H9 (cell line): ENCODE results near the gene MT1H. TPM values are rescaled to one million over a fixed set of nuclear protein-coding genes. Genes with fewer than 3 reads are reported as not detected.

Source experiments
- DNase-seq: peaks from one replicate; pipeline ENCODE4 v3.0.0-alpha.2; 2017
- H2AFZ ChIP-seq: one replicate; pipeline ENCODE4 v1.6.1; 2013; ENCODE audit warnings: mild to moderate bottlenecking, low read length, control low read depth, moderate library complexity
- H2AK5ac ChIP-seq: 2 replicates; pipeline ENCODE4 v1.6.1; 2013; ENCODE audit warnings: low read length, control low read depth, mixed read lengths; ENCODE audit not compliant: insufficient read length
- H2BK120ac ChIP-seq: one replicate; pipeline ENCODE4 v1.6.1; 2013; ENCODE audit warnings: low read depth, mild to moderate bottlenecking, low read length, control low read depth, inconsistent platforms; ENCODE audit not compliant: poor library complexity, severe bottlenecking
- H2BK12ac ChIP-seq: 2 replicates; pipeline ENCODE4 v1.6.1; 2013; ENCODE audit warnings: low read length, control low read depth, mixed read lengths, low read depth; ENCODE audit not compliant: insufficient read length
- H2BK15ac ChIP-seq: 2 replicates; pipeline ENCODE4 v1.6.1; 2013; ENCODE audit warnings: low read depth, low read length, control low read depth
- H2BK20ac ChIP-seq: one replicate; pipeline ENCODE4 v1.6.1; 2013; ENCODE audit warnings: low read depth, mild to moderate bottlenecking, low read length, control low read depth, inconsistent platforms; ENCODE audit not compliant: poor library complexity, severe bottlenecking
- H2BK5ac ChIP-seq: 2 replicates; pipeline ENCODE4 v1.6.1; 2013; ENCODE audit warnings: low read length, control low read depth, mixed read lengths; ENCODE audit not compliant: insufficient read length
- H3K14ac ChIP-seq: 2 replicates; pipeline ENCODE4 v1.6.1; 2013; ENCODE audit warnings: low read length, control low read depth; ENCODE audit not compliant: insufficient read depth
- H3K18ac ChIP-seq: 2 replicates; pipeline ENCODE4 v1.6.1; 2013; ENCODE audit warnings: low read depth, mild to moderate bottlenecking, mixed read lengths, low read length, control low read depth; ENCODE audit not compliant: insufficient read length
- H3K23ac ChIP-seq: 2 replicates; pipeline ENCODE4 v1.6.1; 2013; ENCODE audit warnings: low read length, control low read depth, mixed read lengths, low read depth; ENCODE audit not compliant: insufficient read length
- H3K23me2 ChIP-seq: 2 replicates; pipeline ENCODE4 v1.6.1; 2013; ENCODE audit warnings: low read depth, mild to moderate bottlenecking, mixed read lengths, low read length, control low read depth; ENCODE audit not compliant: insufficient read length, poor library complexity, severe bottlenecking
- H3K27ac ChIP-seq: 2 replicates; pipeline ENCODE4 v1.5.1; 2013; ENCODE audit warnings: low read length, control low read depth, mixed read lengths, low read depth; ENCODE audit not compliant: insufficient read length
- H3K27me3 ChIP-seq: 2 replicates; pipeline ENCODE4 v1.6.1; 2013; ENCODE audit warnings: low read length, control low read depth, inconsistent platforms; ENCODE audit not compliant: insufficient read depth
- H3K4ac ChIP-seq: 2 replicates; pipeline ENCODE4 v1.6.1; 2013; ENCODE audit warnings: low read depth, mild to moderate bottlenecking, control low read depth, inconsistent platforms, low read length, moderate library complexity
- H3K4me1 ChIP-seq: 2 replicates; pipeline ENCODE4 v1.6.1; 2013; ENCODE audit warnings: low read length, control low read depth, inconsistent platforms; ENCODE audit not compliant: insufficient read depth
- H3K4me2 ChIP-seq: 2 replicates; pipeline ENCODE4 v1.6.1; 2013; ENCODE audit warnings: low read length, control low read depth, mixed read lengths; ENCODE audit not compliant: insufficient read length, insufficient read depth
- H3K56ac ChIP-seq: 2 replicates; pipeline ENCODE4 v1.6.1; 2013; ENCODE audit warnings: low read depth, mild to moderate bottlenecking, mixed read lengths, low read length, control low read depth; ENCODE audit not compliant: insufficient read length
- H3K79me1 ChIP-seq: 2 replicates; pipeline ENCODE4 v1.6.1; 2013; ENCODE audit warnings: low read depth, mild to moderate bottlenecking, moderate library complexity, low read length, control low read depth, inconsistent platforms; ENCODE audit not compliant: insufficient read depth, poor library complexity, severe bottlenecking
- H3K79me2 ChIP-seq: 2 replicates; pipeline ENCODE4 v1.6.1; 2013; ENCODE audit warnings: low read length, control low read depth, inconsistent platforms; ENCODE audit not compliant: insufficient read depth
- H3K9ac ChIP-seq: 2 replicates; pipeline ENCODE4 v1.6.1; 2013; ENCODE audit warnings: low read length, control low read depth, mixed read lengths; ENCODE audit not compliant: insufficient read length; ENCODE audit errors: extremely low read depth
- H3K9me3 ChIP-seq: one replicate; pipeline ENCODE4 v1.6.1; 2013; ENCODE audit warnings: low read depth, low read length, inconsistent platforms; ENCODE audit not compliant: control insufficient read depth
- H3T11ph ChIP-seq: one replicate; pipeline ENCODE4 v1.6.1; 2013; ENCODE audit warnings: mild to moderate bottlenecking, low read length, control low read depth, inconsistent platforms
- H4K20me1 ChIP-seq: one replicate; pipeline ENCODE4 v1.6.1; 2013; ENCODE audit not compliant: control insufficient read depth, insufficient read length, insufficient read depth
- H4K5ac ChIP-seq: 2 replicates; pipeline ENCODE4 v1.6.1; 2013; ENCODE audit warnings: low read depth, mild to moderate bottlenecking, mixed read lengths, low read length, control low read depth; ENCODE audit not compliant: insufficient read length
- H4K8ac ChIP-seq: replicated peaks from 2 replicates; pipeline ENCODE4 v1.6.1; 2013; ENCODE audit warnings: low read length, control low read depth, mixed read lengths, low read depth; ENCODE audit not compliant: insufficient read length
- H4K91ac ChIP-seq: 2 replicates; pipeline ENCODE4 v1.6.1; 2013; ENCODE audit warnings: low read depth, mild to moderate bottlenecking, moderate library complexity, mixed read lengths, low read length, control low read depth; ENCODE audit not compliant: insufficient read length
- H3K27ac Mint-ChIP-seq, 3 experiments: 2 replicates in 2 of 3; 3 replicates in 1 of 3; pipeline ENCODE4 v1.8.0; 2020 to 2021; ENCODE audit warnings: mixed read lengths in 3 of 3, mild to moderate bottlenecking in 1 of 3, moderate library complexity in 1 of 3
- H3K27me3 Mint-ChIP-seq: 2 replicates; pipeline ENCODE4 v1.8.0; 2021; ENCODE audit warnings: low read depth, mild to moderate bottlenecking, moderate library complexity, mixed read lengths
- H3K36me3 Mint-ChIP-seq, 3 experiments: 2 replicates in 2 of 3; 3 replicates in 1 of 3; pipeline ENCODE4 v1.8.0; 2020 to 2021; ENCODE audit warnings: low read depth in 3 of 3, mixed read lengths in 3 of 3; ENCODE audit not compliant: insufficient read depth in 1 of 3
- H3K4me1 Mint-ChIP-seq, 2 experiments: 2 replicates each; pipeline ENCODE4 v1.8.0; 2020; ENCODE audit warnings: mixed read lengths in 2 of 2
- H3K4me3 Mint-ChIP-seq, 2 experiments: 2 replicates in 1 of 2; 3 replicates in 1 of 2; pipeline ENCODE4 v1.8.0; 2020 to 2021; ENCODE audit warnings: mild to moderate bottlenecking in 2 of 2, mixed read lengths in 2 of 2, moderate library complexity in 1 of 2
- H3K9me3 Mint-ChIP-seq, 2 experiments: 2 replicates in 1 of 2; 3 replicates in 1 of 2; pipeline ENCODE4 v1.8.0; 2020; ENCODE audit warnings: mild to moderate bottlenecking in 2 of 2, mixed read lengths in 2 of 2, moderate library complexity in 1 of 2
- WGBS: extraction: QIAGEN DNeasy Blood & Tissue Kit; methylation state at CpG from one replicate; pipeline ENCODE4 v1.1.7; 2013; ENCODE audit warnings: missing lambda C conversion rate, low lambda C conversion rate, mixed read lengths; ENCODE audit not compliant: insufficient read length; ENCODE audit errors: extremely low coverage; 5-methylcytosine and 5-hydroxymethylcytosine counted together
- total RNA-seq: library from RNA; stranded (reverse); gene quantifications from 2 replicates; pipeline ENCODE4 v1.2.1, GENCODE V29; 2021
- TF ChIP-seq, protein P1 (sequence below): fragments of 200-600 bp; sonication (generic); conservative IDR thresholded peaks from 3 replicates; pipeline ENCODE4 v1.8.0; 2021; ENCODE audit warnings: antibody characterized with exemption, mild to moderate bottlenecking

MT1H gene
- total RNA-seq, 1 experiment from 2014 or later, result 12.5 TPM

GRCh38 chr16:56688762-56689161 lies 19.1 kb downstream of the MT1H start:
- H3K27me3 Mint-ChIP-seq, result peaks cover 23% of the 10 kb centered on the region
- no peak overlapping the region for H3K4me2 ChIP-seq

More at GRCh38 chr16:56688762-56689161, 19.1 kb downstream of the MT1H start:
- no peaks in the 10 kb centered on the region for H3K4me1 ChIP-seq
- H2BK12ac ChIP-seq, result no peak overlapping the region
- no peak overlapping the region for H3K27ac Mint-ChIP-seq
- no peak overlapping the region for H3K56ac ChIP-seq
- no peak overlapping the region for H3K9ac ChIP-seq
- H3K4me1 Mint-ChIP-seq, result peaks cover 10 to 11% of the 10 kb centered on the region in 2 experiments
- H3K9me3 ChIP-seq, result no peaks in the 10 kb centered on the region
- no peak overlapping the region for H3K23ac ChIP-seq
- no peak overlapping the region for H3K4ac ChIP-seq
- no peaks in the 10 kb centered on the region for H3K79me2 ChIP-seq
- no CpG with 5 or more reads among the region's 1 CpG for WGBS
- H4K8ac ChIP-seq, result no peak overlapping the region
- no peak overlapping the region for H2BK20ac ChIP-seq
- H3K27me3 ChIP-seq, result no peaks in the 10 kb centered on the region
- H3K14ac ChIP-seq, result no peak overlapping the region
- no peak overlapping the region for H4K5ac ChIP-seq
- H3K27ac ChIP-seq, result no peak overlapping the region
- no peak overlapping the region for H2BK5ac ChIP-seq
- H3K36me3 Mint-ChIP-seq, result peaks cover 0 to 11% (median 6%) of the 10 kb centered on the region in 3 experiments; a peak in 5 of 7 replicates
- no peak for DNase-seq
- H3K79me1 ChIP-seq, result no peaks in the 10 kb centered on the region
- H3K18ac ChIP-seq, result no peak overlapping the region
- H2BK120ac ChIP-seq, result no peak overlapping the region
- no peak overlapping the region for H3T11ph ChIP-seq
- no peaks in the 10 kb centered on the region for H3K23me2 ChIP-seq
- H2AK5ac ChIP-seq, result no peak overlapping the region
- no peak overlapping the region for H3K4me3 Mint-ChIP-seq
- H4K20me1 ChIP-seq, result no peaks in the 10 kb centered on the region
- H4K91ac ChIP-seq, result no peak overlapping the region
- peaks cover 9 to 11% of the 10 kb centered on the region in 2 experiments for H3K9me3 Mint-ChIP-seq
- TF ChIP-seq, protein P1, sequence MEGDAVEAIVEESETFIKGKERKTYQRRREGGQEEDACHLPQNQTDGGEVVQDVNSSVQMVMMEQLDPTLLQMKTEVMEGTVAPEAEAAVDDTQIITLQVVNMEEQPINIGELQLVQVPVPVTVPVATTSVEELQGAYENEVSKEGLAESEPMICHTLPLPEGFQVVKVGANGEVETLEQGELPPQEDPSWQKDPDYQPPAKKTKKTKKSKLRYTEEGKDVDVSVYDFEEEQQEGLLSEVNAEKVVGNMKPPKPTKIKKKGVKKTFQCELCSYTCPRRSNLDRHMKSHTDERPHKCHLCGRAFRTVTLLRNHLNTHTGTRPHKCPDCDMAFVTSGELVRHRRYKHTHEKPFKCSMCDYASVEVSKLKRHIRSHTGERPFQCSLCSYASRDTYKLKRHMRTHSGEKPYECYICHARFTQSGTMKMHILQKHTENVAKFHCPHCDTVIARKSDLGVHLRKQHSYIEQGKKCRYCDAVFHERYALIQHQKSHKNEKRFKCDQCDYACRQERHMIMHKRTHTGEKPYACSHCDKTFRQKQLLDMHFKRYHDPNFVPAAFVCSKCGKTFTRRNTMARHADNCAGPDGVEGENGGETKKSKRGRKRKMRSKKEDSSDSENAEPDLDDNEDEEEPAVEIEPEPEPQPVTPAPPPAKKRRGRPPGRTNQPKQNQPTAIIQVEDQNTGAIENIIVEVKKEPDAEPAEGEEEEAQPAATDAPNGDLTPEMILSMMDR, result no peak
- H2BK15ac ChIP-seq, result no peak overlapping the region
- H2AFZ ChIP-seq, result no peak overlapping the region
